GM12891 (cell line): ENCODE measurements around the gene ABCC9. TPM values are rescaled to one million over a fixed set of nuclear protein-coding genes. Genes with fewer than 3 reads are reported as not detected.

Experiments
- DNase-seq: peaks from one replicate; pipeline ENCODE4 v3.0.0; 2011; ENCODE audit warnings: low spot score; ENCODE audit not compliant: insufficient read length
- FAIRE-seq: peaks from 2 replicates; lab custom pipeline; 2011; peaks lifted over from hg19 to GRCh38; lab: Jason Lieb, UNC
- PAX5 ChIP-seq: IDR thresholded peaks from 2 replicates; pipeline ENCODE4 v1.6.1; 2011; ENCODE audit warnings: low read length, moderate library complexity, mild to moderate bottlenecking; ENCODE audit not compliant: insufficient read depth, severe bottlenecking
- POLR2A ChIP-seq: IDR thresholded peaks from 2 replicates; pipeline ENCODE4 v1.6.1; 2011; ENCODE audit warnings: low read depth, low read length, control low read depth
- POLR2AphosphoS5 ChIP-seq: IDR thresholded peaks from 2 replicates; pipeline ENCODE4 v1.6.1; 2011; ENCODE audit warnings: low read depth, low read length, control low read depth
- POU2F2 ChIP-seq: IDR thresholded peaks from 2 replicates; pipeline ENCODE4 v1.6.1; 2011; ENCODE audit warnings: low read depth, mild to moderate bottlenecking, control low read depth, low read length, moderate library complexity
- SPI1 ChIP-seq: IDR thresholded peaks from 2 replicates; pipeline ENCODE4 v1.6.1; 2011; ENCODE audit warnings: low read depth, low read length, control low read depth
- TAF1 ChIP-seq: IDR thresholded peaks from 2 replicates; pipeline ENCODE4 v1.6.1; 2011; ENCODE audit warnings: low read depth, low read length, control low read depth
- polyA plus RNA-seq: library from polyadenylated mRNA; unstranded; fragments of >200 nt; gene quantifications from one replicate; pipeline ENCODE4 v1.2.1, GENCODE V29; 2012; ENCODE audit warnings: low read depth, missing spikeins, inconsistent platforms; ENCODE audit not compliant: missing spikeins

ABCC9 gene
- polyA plus RNA-seq: 0.03 TPM

- TF ChIP-seq PAX5 (no peak), POLR2AphosphoS5 (no peak), POU2F2 (no peak)
- no peak for DNase-seq
- FAIRE-seq: no peak
These were observed at the start of gene ABCC9 for GRCh38 chr12:21940549-21941505. TSS of gene ABCC9 (minus strand) at chr12:21941426. CDS start at chr12:21936674, 4,752 bp downstream.

- TF ChIP-seq TAF1 (no peak), POU2F2 (no peak), POLR2AphosphoS5 (no peak), PAX5 (no peak), SPI1 (no peak), POLR2A (no peak)
- FAIRE-seq (no peak), DNase-seq (no peak)
These were observed 48.7 kb upstream of the ABCC9 start for GRCh38 chr12:21989819-21990412.

- FAIRE-seq: no peak
- no peak for DNase-seq
- TF ChIP-seq PAX5 (no peak), POU2F2 (no peak), POLR2AphosphoS5 (no peak), SPI1 (no peak), POLR2A (no peak), TAF1 (no peak)
These were observed 47.4 kb upstream of the ABCC9 start for GRCh38 chr12:21988619-21989018.

- FAIRE-seq (no peak), DNase-seq (no peak)
- TF ChIP-seq TAF1 (no peak), SPI1 (no peak), POU2F2 (no peak), POLR2A (no peak), POLR2AphosphoS5 (no peak), PAX5 (no peak)
These were observed 46.5 kb upstream of the ABCC9 start for GRCh38 chr12:21987755-21988154.

- no peak for TF ChIP-seq PAX5
- TF ChIP-seq TAF1: no peak
- no peak for TF ChIP-seq SPI1
- no peak for TF ChIP-seq POLR2A
- FAIRE-seq (no peak), DNase-seq (no peak)
These were observed 43.9 kb upstream of the ABCC9 start for GRCh38 chr12:21985155-21985554.

- no peak for TF ChIP-seq POU2F2
- TF ChIP-seq TAF1: no peak
- TF ChIP-seq POLR2A: no peak
- TF ChIP-seq PAX5: no peak
- no peak for TF ChIP-seq SPI1
- no peak for TF ChIP-seq POLR2AphosphoS5
- FAIRE-seq (no peak), DNase-seq (no peak)
These were observed 43.1 kb upstream of the ABCC9 start for GRCh38 chr12:21984375-21984774.

GRCh38 chr12:21983095-21983494, 41.9 kb upstream of the ABCC9 start:
- TF ChIP-seq SPI1: no peak
- no peak for FAIRE-seq
- DNase-seq: no peak

GRCh38 chr12:21980544-21980943, 39.3 kb upstream of the ABCC9 start:
- no peak for TF ChIP-seq POU2F2
- DNase-seq (no peak), FAIRE-seq (no peak)

- FAIRE-seq (no peak), DNase-seq (no peak)
- no peak for TF ChIP-seq POLR2AphosphoS5
- no peak for TF ChIP-seq SPI1
- TF ChIP-seq TAF1: no peak
- no peak for TF ChIP-seq POU2F2
- no peak for TF ChIP-seq PAX5
- TF ChIP-seq POLR2A: no peak
These were observed 34.1 kb upstream of the ABCC9 start for GRCh38 chr12:21975293-21975692.

- no peak for DNase-seq
- TF ChIP-seq TAF1 (no peak), POLR2AphosphoS5 (no peak), POLR2A (no peak), PAX5 (no peak), POU2F2 (no peak), SPI1 (no peak)
- no peak for FAIRE-seq
These were observed 32.0 kb upstream of the ABCC9 start for GRCh38 chr12:21973221-21973620.
